GM18907 (cell line): ENCODE measurements around the gene SMAD3.

Experiments used
- ATAC-seq: cut with Tn5 transposase; IDR thresholded peaks from one replicate; pipeline ENCODE4 v1.9.1; 2021; ENCODE audit warnings: mild to moderate bottlenecking, moderate library complexity; ENCODE audit not compliant: unreplicated experiment

The SMAD3 gene

GRCh38 chr15:67080118-67080899, 14.9 kb downstream of the SMAD3 start:
- no peak for ATAC-seq

- ATAC-seq: peak; percentile 45
Measured at GRCh38 chr15:67080900-67081431, 15.6 kb downstream of the SMAD3 start.

- peak; percentile 23 for ATAC-seq
Measured at GRCh38 chr15:67082007-67082536, 16.7 kb downstream of the SMAD3 start.

DNA sequence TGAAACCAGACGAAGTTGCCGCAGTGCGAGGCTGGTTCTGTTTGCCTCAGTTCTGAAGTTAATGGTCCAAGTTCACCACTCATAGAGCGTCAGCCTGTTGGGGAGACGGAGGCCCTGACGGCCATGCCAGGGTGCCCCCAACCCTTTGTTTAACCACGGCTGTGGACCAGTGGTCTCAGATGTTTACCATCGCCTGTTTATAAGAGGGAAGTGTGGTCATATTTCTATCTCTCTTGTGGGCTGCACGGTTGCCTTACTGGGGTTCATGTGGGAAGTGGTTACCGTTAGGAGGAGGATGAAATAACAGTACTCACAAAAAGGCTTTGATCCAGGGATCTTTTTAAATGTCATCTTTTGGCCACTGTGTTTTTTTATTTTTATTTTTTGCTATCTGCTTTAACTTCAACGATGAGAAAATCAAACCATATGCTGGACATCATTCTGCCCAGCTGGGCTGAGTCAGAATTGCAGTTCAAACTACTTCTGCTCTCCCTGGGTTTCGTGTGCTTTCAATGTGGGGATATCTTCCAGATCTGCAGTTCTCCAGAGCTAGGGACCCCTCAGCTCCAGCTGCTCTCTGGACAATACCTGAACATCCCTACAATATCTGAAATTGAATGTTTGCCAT, 17.8 kb downstream of the SMAD3 start:
- ATAC-seq: no peak

DNA sequence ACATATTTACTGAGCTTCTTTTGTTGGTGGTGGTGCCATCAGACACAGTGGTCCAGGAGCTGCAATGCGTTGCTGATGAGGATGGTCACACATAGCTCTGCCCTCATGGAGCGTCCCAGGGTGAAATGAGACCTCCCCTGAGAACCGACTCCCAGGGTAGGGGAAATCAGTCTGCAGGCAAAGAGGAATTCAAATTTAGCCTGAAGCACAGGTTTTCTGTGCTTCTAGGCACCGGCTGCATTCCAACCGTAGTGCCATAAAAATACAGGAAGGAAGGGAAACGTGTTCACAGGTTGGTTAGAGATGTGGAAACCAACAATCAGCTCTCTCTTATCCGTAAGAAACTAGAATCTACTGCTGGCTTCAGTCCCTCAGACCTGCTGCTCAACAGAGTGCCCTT, 19.2 kb downstream of the SMAD3 start:
- no peak for ATAC-seq

GRCh38 chr15:67085237-67085817, 19.9 kb downstream of the SMAD3 start:
- peak; percentile 30 for ATAC-seq

- ATAC-seq: peak; percentile 41
Measured at GRCh38 chr15:67085818-67086636, 20.6 kb downstream of the SMAD3 start.

DNA sequence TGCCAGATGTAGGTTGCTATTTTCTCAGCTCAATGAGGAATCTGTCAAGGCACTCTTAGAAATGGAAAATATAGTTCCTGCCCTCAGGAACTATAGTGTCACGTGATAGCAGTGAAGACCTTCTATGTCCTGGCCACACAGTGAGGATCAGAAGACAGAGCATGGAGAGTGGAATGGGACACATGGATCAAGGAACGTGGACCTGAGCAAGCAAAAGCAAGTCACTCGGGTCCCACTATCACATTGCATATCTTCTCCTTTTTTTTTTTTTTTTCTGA, 21.2 kb downstream of the SMAD3 start:
- ATAC-seq: no peak

DNA sequence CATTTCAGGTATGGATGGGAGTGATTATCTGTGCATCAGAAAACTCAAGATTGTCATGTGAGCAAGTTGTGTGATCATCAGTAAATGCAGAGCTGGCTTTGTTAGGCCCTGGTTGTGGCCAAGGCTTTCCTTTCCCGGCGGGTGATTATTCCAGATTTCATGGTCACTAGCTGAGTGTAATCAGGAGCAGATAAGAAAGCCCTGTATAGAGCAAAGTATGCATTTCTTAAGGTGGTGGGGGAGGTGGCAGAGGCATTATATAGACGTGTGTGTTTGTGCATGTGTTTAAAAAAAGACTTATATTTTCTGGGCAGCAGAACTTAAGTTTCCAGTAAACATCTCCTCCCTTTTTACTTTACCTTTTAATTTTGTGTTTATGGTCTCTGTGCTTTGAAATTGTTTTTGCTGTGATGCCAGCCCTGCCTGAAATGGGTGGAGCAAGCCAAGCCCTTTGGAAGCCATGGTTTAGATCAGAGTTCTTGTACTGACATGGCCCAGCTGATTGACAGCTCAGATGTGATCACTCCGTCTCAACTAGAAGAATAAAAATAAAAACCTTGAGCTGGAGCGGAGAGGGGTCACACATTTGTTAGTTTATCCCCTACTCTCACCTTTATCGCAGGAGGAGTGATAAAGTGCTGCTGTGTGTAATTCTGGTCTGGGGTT, 22.2 kb downstream of the SMAD3 start:
- no peak for ATAC-seq

GRCh38 chr15:67089217-67090193, 24.1 kb downstream of the SMAD3 start:
- no peak for ATAC-seq

GRCh38 chr15:67090297-67091070, 25.1 kb downstream of the SMAD3 start:
- no peak for ATAC-seq

DNA sequence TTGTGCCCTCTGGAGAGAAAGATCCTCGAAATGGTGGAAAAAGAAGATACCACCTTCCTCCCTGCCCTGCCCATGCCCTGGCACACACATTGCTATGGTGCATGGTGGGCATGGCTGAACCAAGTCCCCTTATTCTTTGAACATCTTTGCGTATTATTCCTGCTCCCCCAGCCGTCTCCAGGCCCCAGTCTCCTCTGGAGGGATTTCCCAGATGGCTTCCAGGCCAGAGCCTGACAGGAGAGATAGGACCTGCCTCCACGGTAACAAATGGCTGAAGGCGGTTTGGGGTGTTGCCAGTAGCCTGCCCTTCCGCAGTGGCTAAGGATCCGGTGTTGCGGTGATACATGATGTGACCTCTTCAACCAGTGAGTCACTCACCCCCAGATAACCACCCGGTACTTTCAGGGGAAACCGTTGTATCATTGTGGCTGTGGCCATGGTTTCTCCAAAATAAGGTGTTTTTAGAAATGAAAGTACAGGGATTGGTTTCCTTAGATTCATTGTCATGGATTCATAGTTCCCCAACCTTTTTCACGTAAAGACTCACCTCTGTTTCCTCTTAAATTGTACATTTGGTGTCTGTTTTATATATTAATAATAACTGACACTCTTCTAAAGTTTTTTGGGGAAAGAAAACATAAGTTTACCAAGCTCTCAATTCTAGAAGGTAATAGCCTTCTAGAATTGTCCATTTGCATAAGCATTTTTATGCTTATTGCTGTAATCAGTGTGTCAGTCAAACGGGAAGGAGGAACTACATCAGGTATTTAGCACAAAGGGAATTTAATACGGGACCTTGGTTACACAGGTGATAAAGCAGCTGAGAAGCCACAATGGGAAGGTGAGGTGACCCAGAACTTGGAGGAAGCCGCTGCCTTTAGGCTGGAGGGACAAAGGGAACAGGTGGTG, 25.9 kb downstream of the SMAD3 start:
- peak; percentile 75 for ATAC-seq

DNA sequence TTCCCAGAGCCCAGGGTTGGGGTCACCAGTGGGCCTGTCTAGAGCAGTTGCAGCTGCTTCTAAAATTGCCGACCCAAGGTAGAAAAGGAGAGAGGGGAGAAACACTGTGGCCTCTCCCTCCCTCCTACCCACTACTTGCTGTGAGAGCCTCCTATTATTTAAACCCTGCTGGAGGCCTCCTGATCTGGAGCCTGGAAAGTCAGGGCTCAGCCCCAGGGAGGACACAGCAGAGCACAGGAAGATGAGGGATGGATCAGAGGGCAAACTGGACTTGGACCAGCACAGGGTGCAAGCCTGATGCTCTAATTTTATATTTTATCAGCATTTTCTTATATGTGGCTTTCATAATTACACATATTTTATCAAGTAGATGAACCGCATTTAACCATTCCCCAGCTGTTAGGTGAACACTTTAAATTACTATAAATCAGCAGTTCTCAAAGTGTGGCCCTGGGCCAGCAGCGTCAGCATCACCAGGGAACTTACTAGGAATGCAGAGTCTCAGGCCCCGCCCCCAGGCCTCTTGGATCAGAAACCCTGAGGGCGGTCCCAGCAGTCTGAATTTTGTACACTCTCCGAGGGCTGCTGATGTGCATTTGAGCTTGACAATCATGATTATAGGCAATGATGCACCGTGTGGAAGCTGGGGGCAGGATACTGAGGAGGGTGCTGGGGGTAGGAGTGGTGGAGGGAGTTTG, 26.7 kb downstream of the SMAD3 start:
- ATAC-seq: no peak

- no peak for ATAC-seq
Measured at GRCh38 chr15:67092752-67093503, 27.5 kb downstream of the SMAD3 start.

DNA sequence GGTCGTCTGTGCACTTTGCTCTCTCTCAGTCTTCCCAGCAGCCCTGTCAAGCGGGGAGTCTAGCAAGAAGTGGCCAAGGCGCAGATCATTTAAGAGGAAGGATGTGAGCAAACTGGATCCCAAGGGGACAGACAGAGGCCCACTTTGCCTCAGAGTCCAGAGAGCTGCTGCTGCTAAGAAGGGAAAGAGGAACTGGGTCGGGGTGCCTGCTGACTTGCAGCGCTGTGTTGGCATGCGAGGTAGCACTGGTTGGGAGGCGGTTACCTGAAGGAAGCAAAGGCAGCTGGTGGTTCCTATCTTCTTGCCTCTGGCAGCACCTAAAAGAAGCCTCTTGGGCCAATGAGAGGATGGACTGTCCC, 28.1 kb downstream of the SMAD3 start:
- ATAC-seq: peak; percentile 48
